Measurements from ENCODE around the gene KPNA1. TPM values are rescaled to one million over a fixed set of nuclear protein-coding genes. Genes with fewer than 3 reads are reported as not detected.

KPNA1 gene
- total and polyA plus RNA-seq, 4 donors, result 20.7 to 42.0 (median 23.5) TPM

- no peak for TF ChIP-seq MAX (IDR thresholded peaks at IDR 0.05)
Measured at GRCh38 chr3:122398920-122399319, 115.8 kb downstream of the KPNA1 start (continued).

- WGBS, result 95% methylated on average over 1 of the region's 1 CpG
- no peak for TF ChIP-seq CTCF (IDR thresholded peaks at IDR 0.05; ENCODE audit: low read depth, low read length, missing input control)
- no peak for TF ChIP-seq RAD21 (IDR thresholded peaks at IDR 0.05)
- no peak for TF ChIP-seq TAF1 (conservative IDR thresholded peaks at IDR 0.05)
- no peak for TF ChIP-seq FOXA2 (IDR thresholded peaks at IDR 0.05)
- TF ChIP-seq HNF4G (IDR thresholded peaks at IDR 0.05), result no peak
- TF ChIP-seq EGR1 (IDR thresholded peaks at IDR 0.05; ENCODE audit: low read depth in 2 of 2), result no peak
- TF ChIP-seq, protein P1, sequence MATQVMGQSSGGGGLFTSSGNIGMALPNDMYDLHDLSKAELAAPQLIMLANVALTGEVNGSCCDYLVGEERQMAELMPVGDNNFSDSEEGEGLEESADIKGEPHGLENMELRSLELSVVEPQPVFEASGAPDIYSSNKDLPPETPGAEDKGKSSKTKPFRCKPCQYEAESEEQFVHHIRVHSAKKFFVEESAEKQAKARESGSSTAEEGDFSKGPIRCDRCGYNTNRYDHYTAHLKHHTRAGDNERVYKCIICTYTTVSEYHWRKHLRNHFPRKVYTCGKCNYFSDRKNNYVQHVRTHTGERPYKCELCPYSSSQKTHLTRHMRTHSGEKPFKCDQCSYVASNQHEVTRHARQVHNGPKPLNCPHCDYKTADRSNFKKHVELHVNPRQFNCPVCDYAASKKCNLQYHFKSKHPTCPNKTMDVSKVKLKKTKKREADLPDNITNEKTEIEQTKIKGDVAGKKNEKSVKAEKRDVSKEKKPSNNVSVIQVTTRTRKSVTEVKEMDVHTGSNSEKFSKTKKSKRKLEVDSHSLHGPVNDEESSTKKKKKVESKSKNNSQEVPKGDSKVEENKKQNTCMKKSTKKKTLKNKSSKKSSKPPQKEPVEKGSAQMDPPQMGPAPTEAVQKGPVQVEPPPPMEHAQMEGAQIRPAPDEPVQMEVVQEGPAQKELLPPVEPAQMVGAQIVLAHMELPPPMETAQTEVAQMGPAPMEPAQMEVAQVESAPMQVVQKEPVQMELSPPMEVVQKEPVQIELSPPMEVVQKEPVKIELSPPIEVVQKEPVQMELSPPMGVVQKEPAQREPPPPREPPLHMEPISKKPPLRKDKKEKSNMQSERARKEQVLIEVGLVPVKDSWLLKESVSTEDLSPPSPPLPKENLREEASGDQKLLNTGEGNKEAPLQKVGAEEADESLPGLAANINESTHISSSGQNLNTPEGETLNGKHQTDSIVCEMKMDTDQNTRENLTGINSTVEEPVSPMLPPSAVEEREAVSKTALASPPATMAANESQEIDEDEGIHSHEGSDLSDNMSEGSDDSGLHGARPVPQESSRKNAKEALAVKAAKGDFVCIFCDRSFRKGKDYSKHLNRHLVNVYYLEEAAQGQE (IDR thresholded peaks at IDR 0.05), result no peak
- TF ChIP-seq FOXA1 (IDR thresholded peaks at IDR 0.05), result no peak
- TF ChIP-seq HNF4A (conservative IDR thresholded peaks at IDR 0.05), result no peak
- Histone ChIP-seq H3K27ac (ENCODE audit: low read depth in 1 of 2, low read length in 2 of 2) (no peak overlapping the region), H3K9me3 (ENCODE audit: control insufficient read depth in 4 of 4, low read length in 3 of 4) (no peaks in the 10 kb centered on the region), H3K4me1 (ENCODE audit: control insufficient read depth in 4 of 4, insufficient read depth in 4 of 4, low read length in 3 of 4) (peaks cover 3 to 20% (median 17%) of the 10 kb centered on the region in 4 donors), H3K4me3 (ENCODE audit: low read depth in 1 of 3, low read length in 3 of 3) (no peak overlapping the region), H3K36me3 (ENCODE audit: control insufficient read depth in 4 of 4, insufficient read depth in 3 of 4, low read depth in 1 of 4, low read length in 3 of 4) (no peaks in the 10 kb centered on the region), H3K9ac (ENCODE audit: low read depth in 1 of 2, low read length in 2 of 2) (no peak overlapping the region), H3K27me3 (ENCODE audit: control insufficient read depth in 4 of 4, insufficient read depth in 4 of 4, low read length in 3 of 4) (no peaks in the 10 kb centered on the region)
- no peak for DNase-seq (ENCODE audit: low spot score)
Measured at GRCh38 chr3:122397201-122397600, 117.5 kb downstream of the KPNA1 start.

- H3K9ac ChIP-seq (ENCODE audit: low read depth in 1 of 2, low read length in 2 of 2), result no peak overlapping the region
- H3K9me3 ChIP-seq (ENCODE audit: control insufficient read depth in 4 of 4, low read length in 3 of 4), result no peaks in the 10 kb centered on the region
- H3K4me1 ChIP-seq (ENCODE audit: control insufficient read depth in 4 of 4, insufficient read depth in 4 of 4, low read length in 3 of 4), result peaks cover 3 to 27% (median 24%) of the 10 kb centered on the region in 4 donors
- no peaks in the 10 kb centered on the region for H3K27me3 ChIP-seq (ENCODE audit: control insufficient read depth in 4 of 4, insufficient read depth in 4 of 4, low read length in 3 of 4)
- no peak for DNase-seq (ENCODE audit: low spot score)
- no peak for TF ChIP-seq FOXA2 (IDR thresholded peaks at IDR 0.05)
- TF ChIP-seq JUND (IDR thresholded peaks at IDR 0.05), result no peak
- TF ChIP-seq ZBTB33 (IDR thresholded peaks at IDR 0.05), result no peak
- H3K27ac ChIP-seq (ENCODE audit: low read depth in 1 of 2, low read length in 2 of 2), result no peak overlapping the region
- H3K4me3 ChIP-seq (ENCODE audit: low read depth in 1 of 3, low read length in 3 of 3), result no peak overlapping the region
- no peaks in the 10 kb centered on the region for H3K36me3 ChIP-seq (ENCODE audit: control insufficient read depth in 4 of 4, insufficient read depth in 3 of 4, low read depth in 1 of 4, low read length in 3 of 4)
Measured at GRCh38 chr3:122396511-122396910, 118.2 kb downstream of the KPNA1 start.
